ENCODE measurements around the gene NIF3L1. TPM values are rescaled to one million over a fixed set of nuclear protein-coding genes. Genes with fewer than 3 reads are reported as not detected.

NIF3L1 gene
- total and polyA plus RNA-seq, 2 of the 13 experiments (the other 11 are each of a cell fraction or from before 2014, with no cell fraction given): 67.9 to 75.2 TPM

GRCh38 chr2:200862532-200863000, 26.6 kb upstream of the NIF3L1 start (continued):
- TF ChIP-seq ZBTB4 (CRISPR knock-in tag; IDR thresholded peaks at IDR 0.05; ENCODE audit: borderline replicate concordance): no peak
- TF ChIP-seq, protein P1, sequence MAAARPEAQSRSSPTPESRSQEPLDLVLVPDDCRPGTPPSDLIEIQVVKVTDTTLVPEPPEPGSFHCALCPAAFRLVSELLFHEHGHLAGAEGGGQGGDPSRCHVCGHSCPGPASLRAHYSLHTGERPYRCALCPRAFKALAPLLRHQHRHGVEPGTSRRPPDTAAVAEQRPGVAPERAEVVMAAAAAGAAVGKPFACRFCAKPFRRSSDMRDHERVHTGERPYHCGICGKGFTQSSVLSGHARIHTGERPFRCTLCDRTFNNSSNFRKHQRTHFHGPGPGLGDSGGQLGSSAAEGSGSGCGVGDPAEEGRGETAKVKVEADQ (CRISPR knock-in tag; IDR thresholded peaks at IDR 0.05; ENCODE audit: borderline replicate concordance): no peak
- TF ChIP-seq, protein P2, sequence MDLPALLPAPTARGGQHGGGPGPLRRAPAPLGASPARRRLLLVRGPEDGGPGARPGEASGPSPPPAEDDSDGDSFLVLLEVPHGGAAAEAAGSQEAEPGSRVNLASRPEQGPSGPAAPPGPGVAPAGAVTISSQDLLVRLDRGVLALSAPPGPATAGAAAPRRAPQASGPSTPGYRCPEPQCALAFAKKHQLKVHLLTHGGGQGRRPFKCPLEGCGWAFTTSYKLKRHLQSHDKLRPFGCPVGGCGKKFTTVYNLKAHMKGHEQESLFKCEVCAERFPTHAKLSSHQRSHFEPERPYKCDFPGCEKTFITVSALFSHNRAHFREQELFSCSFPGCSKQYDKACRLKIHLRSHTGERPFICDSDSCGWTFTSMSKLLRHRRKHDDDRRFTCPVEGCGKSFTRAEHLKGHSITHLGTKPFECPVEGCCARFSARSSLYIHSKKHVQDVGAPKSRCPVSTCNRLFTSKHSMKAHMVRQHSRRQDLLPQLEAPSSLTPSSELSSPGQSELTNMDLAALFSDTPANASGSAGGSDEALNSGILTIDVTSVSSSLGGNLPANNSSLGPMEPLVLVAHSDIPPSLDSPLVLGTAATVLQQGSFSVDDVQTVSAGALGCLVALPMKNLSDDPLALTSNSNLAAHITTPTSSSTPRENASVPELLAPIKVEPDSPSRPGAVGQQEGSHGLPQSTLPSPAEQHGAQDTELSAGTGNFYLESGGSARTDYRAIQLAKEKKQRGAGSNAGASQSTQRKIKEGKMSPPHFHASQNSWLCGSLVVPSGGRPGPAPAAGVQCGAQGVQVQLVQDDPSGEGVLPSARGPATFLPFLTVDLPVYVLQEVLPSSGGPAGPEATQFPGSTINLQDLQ (CRISPR knock-in tag; IDR thresholded peaks at IDR 0.05): no peak
- no peak for TF ChIP-seq ZNF143 (CRISPR knock-in tag; IDR thresholded peaks at IDR 0.05)
- no peak for TF ChIP-seq ZNF713 (CRISPR knock-in tag; IDR thresholded peaks at IDR 0.05)
- TF ChIP-seq KLF11 (CRISPR knock-in tag; IDR thresholded peaks at IDR 0.05): no peak
- TF ChIP-seq ZNF609 (CRISPR knock-in tag; IDR thresholded peaks at IDR 0.05; ENCODE audit: borderline replicate concordance): 0 out of 2 replicates have a peak, but pooled peaks have one; percentile 25
- no peak for TF ChIP-seq TFDP1 (CRISPR knock-in tag; IDR thresholded peaks at IDR 0.05; ENCODE audit: borderline replicate concordance)
- no peak for TF ChIP-seq ZNF850 (CRISPR knock-in tag; conservative IDR thresholded peaks at IDR 0.05)
- TF ChIP-seq ZNF256 (CRISPR knock-in tag; conservative IDR thresholded peaks at IDR 0.05): no peak
- no peak for TF ChIP-seq MLXIP (CRISPR knock-in tag; IDR thresholded peaks at IDR 0.05; ENCODE audit: borderline replicate concordance)
